Prostate gland (tissue), 2 donors: ENCODE results near the gene CDK16.

Experiments used
- POLR2A ChIP-seq: fragments of 450-650 bp; IDR thresholded peaks from one replicate; pipeline ENCODE4 v1.6.1; 2016; ENCODE audit warnings: antibody characterized with exemption, mild to moderate bottlenecking
- POLR2AphosphoS5 ChIP-seq: sonication (generic); formaldehyde crosslinking; IDR thresholded peaks from one replicate; pipeline ENCODE4 v1.6.1; 2017; ENCODE audit warnings: antibody characterized with exemption
- TF ChIP-seq, protein P1 (sequence below), 4 experiments: fragments of 200-600 bp in 2 of 4; fragments of 450-650 bp in 2 of 4; sonication (generic) in 2 of 4; IDR thresholded peaks; 1 replicate in 3 of 4; 2 replicates in 1 of 4; pipeline ENCODE4 v1.5.1; 2016 to 2019; ENCODE audit warnings: antibody characterized with exemption in 4 of 4, mild to moderate bottlenecking in 2 of 4, moderate library complexity in 2 of 4

DNA sequence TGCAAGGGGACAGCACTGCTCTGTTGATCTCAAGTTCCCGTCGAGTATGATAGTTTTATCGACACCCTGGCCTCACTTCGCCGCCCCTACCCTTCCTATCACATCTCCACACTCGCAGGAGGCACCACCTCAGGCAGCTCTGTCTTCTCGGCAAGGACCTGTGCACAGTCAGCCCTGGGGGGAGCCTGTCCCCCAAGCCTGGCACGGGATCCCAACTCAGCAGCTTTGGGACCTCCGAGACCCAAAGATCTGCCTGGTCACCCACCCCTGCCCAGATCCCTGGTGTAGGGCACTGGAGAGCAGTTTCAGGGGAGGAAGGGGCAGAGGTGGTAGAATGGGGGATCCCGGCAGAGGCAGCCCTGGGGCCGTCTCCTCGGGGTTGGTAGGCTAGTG is 42.9 kb upstream of the CDK16 start:
- TF ChIP-seq, protein P1, sequence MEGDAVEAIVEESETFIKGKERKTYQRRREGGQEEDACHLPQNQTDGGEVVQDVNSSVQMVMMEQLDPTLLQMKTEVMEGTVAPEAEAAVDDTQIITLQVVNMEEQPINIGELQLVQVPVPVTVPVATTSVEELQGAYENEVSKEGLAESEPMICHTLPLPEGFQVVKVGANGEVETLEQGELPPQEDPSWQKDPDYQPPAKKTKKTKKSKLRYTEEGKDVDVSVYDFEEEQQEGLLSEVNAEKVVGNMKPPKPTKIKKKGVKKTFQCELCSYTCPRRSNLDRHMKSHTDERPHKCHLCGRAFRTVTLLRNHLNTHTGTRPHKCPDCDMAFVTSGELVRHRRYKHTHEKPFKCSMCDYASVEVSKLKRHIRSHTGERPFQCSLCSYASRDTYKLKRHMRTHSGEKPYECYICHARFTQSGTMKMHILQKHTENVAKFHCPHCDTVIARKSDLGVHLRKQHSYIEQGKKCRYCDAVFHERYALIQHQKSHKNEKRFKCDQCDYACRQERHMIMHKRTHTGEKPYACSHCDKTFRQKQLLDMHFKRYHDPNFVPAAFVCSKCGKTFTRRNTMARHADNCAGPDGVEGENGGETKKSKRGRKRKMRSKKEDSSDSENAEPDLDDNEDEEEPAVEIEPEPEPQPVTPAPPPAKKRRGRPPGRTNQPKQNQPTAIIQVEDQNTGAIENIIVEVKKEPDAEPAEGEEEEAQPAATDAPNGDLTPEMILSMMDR (IDR thresholded peaks at IDR 0.05) = no peak
- no peak for TF ChIP-seq POLR2A
- no peak for TF ChIP-seq POLR2AphosphoS5
